AG09319 (cell line): ENCODE measurements around the gene RNF224.

ENCODE experiments used
- DNase-seq: peaks from one replicate; pipeline ENCODE4 v3.0.0-alpha.2; 2010; ENCODE audit warnings: low read depth; ENCODE audit errors: extremely low read depth
- CTCF ChIP-seq: IDR thresholded peaks from 2 replicates; pipeline ENCODE4 v1.5.1; 2011; ENCODE audit warnings: low read depth, mild to moderate bottlenecking, inconsistent platforms, low read length, moderate library complexity

Gene RNF224

DNA sequence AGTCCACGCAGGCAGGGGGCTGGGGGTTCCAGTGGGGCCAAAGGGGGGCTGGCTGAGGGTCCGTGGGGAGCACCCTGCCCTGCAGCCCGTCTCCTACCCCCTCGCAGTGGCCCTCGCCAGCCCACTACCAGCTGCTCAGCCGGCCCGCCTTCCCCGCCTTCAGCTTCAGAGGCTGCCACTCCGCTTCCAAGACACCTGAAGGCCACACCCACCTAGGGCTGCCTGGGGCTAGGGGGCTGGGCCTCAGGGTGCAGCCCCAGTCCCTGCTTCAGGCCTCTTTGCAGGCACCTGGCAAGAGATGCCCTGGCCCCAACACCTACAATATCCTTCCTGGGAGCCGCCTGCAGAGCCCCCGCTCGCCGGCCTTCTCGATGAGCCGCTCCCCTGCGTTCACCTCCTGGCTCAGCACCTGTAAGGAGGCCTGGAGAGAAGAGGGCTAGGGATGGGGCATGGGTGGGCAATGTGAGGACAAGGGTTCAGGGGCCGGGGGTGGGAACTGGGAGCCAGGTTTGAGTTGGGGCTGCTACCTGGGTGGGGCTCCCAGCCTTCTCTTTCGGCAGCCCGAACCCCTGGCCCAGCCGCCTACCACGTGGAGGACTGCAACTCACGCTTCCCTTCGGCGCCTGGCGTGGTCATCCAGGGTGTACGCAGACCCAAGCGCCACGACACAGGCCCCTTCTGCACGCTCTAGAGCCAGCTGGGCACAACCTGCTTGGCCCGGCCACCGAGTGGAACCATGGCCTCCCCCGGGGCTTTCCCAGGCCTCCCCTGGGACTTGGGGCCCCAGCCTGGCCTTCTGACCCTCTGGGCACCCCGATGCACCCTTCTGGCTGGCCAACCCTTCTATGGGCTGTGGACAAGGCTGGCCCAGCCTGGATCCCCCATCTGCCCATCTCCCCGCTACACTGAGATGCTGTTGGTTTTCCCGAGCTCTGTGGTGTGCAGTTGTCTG, 25.5 kb downstream of the RNF224 start:
- no peak for TF ChIP-seq CTCF
- DNase-seq = no peak

GRCh38 chr9:137253717-137254623, 26.7 kb downstream of the RNF224 start:
- no peak for TF ChIP-seq CTCF
- DNase-seq = no peak

DNA sequence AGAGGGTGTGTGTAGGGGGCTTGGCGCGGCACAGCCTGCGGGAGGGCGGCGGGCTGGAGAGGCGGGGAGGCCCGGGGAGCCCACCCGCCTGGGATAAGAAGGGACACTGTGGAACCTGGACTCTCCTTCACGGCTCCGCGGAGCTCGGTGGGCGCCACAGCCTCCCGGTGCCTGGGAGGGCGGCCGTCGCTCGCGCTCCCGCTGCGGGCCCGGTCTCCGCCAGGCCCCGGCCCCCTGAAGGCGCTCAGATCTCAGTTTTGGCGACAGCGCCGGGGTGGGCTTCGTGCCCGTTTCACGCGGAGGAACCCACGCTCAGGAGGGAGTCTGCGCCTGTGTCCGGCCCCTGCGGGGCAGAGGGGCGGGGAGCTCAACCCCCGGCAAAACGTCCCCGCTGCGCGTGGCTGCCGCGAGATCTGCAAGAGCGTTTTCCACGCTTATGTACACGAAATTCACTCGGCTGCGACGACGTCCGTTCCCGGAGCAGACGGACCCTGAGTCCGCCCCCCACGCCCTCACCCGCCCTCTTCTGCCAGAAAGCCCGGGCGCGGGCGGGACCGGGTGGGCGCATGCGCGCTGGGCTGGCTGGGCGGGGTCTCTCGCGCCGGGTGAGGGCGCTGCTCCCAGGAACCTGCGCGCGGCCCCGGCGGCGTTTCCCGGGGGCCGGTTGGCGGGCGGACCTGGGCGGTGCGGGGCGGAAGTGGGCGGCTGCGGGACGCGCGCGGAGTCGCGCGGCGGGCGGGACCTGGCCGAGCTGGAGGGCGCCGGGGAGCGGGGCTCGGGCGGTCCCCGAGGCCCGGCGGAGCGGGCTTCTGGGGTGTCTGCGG, 27.5 kb downstream of the RNF224 start, which contains the start of gene NELFB:
TSS of gene NELFB (plus strand) at position 704 of the 824 bp plus-strand sequence.
- no peak for TF ChIP-seq CTCF
- DNase-seq = peak; percentile 70

DNA sequence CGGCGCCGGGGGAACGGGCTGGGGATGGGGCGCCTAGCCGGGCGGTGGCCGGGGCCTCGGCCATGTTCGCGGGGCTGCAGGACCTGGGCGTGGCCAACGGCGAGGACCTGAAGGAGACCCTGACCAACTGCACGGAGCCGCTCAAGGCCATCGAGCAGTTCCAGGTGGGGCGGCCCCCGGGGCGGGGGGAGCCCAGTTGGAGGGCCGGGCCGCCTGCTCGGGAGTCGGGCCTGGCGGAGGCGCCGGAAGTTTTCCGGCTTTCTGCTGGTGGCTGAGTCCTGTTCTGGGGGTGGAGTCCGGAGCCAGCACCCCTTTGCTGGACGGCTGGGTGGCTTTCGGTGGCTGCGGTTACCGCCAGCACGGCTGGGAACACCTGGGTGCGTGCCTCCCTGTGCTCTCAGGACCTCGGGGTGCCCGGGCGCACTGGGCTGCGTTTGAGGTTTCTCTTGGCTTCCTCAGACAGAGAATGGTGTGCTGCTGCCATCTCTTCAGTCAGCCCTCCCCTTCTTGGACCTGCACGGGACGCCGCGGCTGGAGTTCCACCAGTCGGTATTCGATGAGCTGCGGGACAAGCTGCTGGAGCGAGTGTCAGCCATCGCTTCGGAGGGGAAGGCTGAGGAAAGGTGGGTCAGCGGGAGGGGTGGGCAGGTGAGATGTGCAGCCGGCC, 28.3 kb downstream of the RNF224 start:
- no peak for TF ChIP-seq CTCF
- DNase-seq = no peak

DNA sequence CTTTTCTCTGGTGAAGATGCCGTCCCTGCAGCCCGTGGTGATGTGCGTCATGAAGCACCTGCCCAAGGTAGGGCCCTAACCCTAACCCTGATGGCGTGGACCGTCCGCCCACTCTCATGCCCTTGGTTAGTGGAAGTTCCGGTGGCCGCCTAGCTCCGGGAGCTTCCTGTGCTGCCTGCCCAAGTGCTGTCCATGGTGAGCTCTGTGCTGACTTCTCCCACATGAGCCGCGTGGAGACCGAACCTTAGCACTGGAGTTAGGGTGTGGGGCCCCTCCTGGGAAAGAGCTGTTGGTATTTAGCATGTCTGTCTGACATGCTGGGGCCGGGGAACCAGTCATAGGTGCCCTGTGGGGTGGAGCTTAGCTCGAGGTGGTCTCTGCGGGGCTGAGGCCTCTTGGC, 29.1 kb downstream of the RNF224 start:
- no peak for DNase-seq
- no peak for TF ChIP-seq CTCF

- TF ChIP-seq CTCF = no peak
- no peak for DNase-seq
Observed at GRCh38 chr9:137256856-137257255, 29.6 kb downstream of the RNF224 start.
